Keratinocyte (primary cell): ENCODE results near the gene TMEM259. TPM values are rescaled to one million over a fixed set of nuclear protein-coding genes. Genes with fewer than 3 reads are reported as not detected.

Source experiments
- DNase-seq: peaks from one replicate; pipeline ENCODE4 v3.0.0-alpha.2; 2011; ENCODE audit warnings: low read depth, missing footprints, low spot score
- FAIRE-seq: peaks from 2 replicates; lab custom pipeline; 2011; peaks lifted over from hg19 to GRCh38; lab: Jason Lieb, UNC
- H2AFZ ChIP-seq: 2 replicates; pipeline ENCODE4 v1.6.0; 2012; ENCODE audit warnings: low read length, control low read depth, inconsistent platforms; ENCODE audit not compliant: control insufficient read depth
- H3K27ac ChIP-seq: 2 replicates; pipeline ENCODE4 v1.5.1; 2011; ENCODE audit warnings: low read length; ENCODE audit not compliant: control insufficient read depth, insufficient read depth
- H3K27me3 ChIP-seq: 3 replicates; pipeline ENCODE4 v1.6.0; 2011; ENCODE audit warnings: low read length; ENCODE audit not compliant: control insufficient read depth, insufficient read depth; ENCODE audit errors: extremely low read depth
- H3K36me3 ChIP-seq, 2 experiments: 2 replicates in 1 of 2; 3 replicates in 1 of 2; pipeline ENCODE4 v1.5.1; 2011; ENCODE audit warnings: low read length in 2 of 2, mild to moderate bottlenecking in 1 of 2; ENCODE audit not compliant: control insufficient read depth in 2 of 2, insufficient read depth in 2 of 2; ENCODE audit errors: extremely low read depth in 1 of 2
- H3K4me1 ChIP-seq: 3 replicates; pipeline ENCODE4 v1.5.1; 2011; ENCODE audit warnings: low read length; ENCODE audit not compliant: control insufficient read depth, insufficient read depth; ENCODE audit errors: extremely low read depth
- H3K4me2 ChIP-seq: 3 replicates; pipeline ENCODE4 v1.6.0; 2011; ENCODE audit warnings: low read depth, low read length; ENCODE audit not compliant: control insufficient read depth, insufficient read depth; ENCODE audit errors: extremely low read depth
- H3K4me3 ChIP-seq, 3 experiments: fragments of 200-600 bp in 1 of 3; sonication (generic) in 1 of 3; 2 replicates in 2 of 3; 3 replicates in 1 of 3; pipeline ENCODE4 v1.5.1; 2011 to 2016; ENCODE audit warnings: low read length in 3 of 3, mild to moderate bottlenecking in 3 of 3, control low read depth in 2 of 3, inconsistent platforms in 1 of 3, low read depth in 1 of 3, mixed read lengths in 1 of 3, mixed run types in 1 of 3, moderate library complexity in 1 of 3; ENCODE audit not compliant: control insufficient read depth in 2 of 3, insufficient read depth in 2 of 3; ENCODE audit errors: extremely low read depth in 1 of 3
- H3K79me2 ChIP-seq: 2 replicates; pipeline ENCODE4 v1.6.0; 2012; ENCODE audit warnings: low read length; ENCODE audit not compliant: control insufficient read depth, insufficient read depth
- H3K9ac ChIP-seq: 3 replicates; pipeline ENCODE4 v1.6.0; 2011; ENCODE audit warnings: low read length; ENCODE audit not compliant: control insufficient read depth, insufficient read depth; ENCODE audit errors: extremely low read depth
- H3K9me1 ChIP-seq: 3 replicates; pipeline ENCODE4 v1.6.0; 2011; ENCODE audit warnings: low read length; ENCODE audit not compliant: control insufficient read depth, insufficient read depth; ENCODE audit errors: extremely low read depth
- H3K9me3 ChIP-seq: 2 replicates; pipeline ENCODE4 v1.5.1; 2012; ENCODE audit warnings: low read depth, low read length; ENCODE audit not compliant: control insufficient read depth
- H4K20me1 ChIP-seq: 3 replicates; pipeline ENCODE4 v1.6.0; 2011; ENCODE audit warnings: low read length; ENCODE audit not compliant: control insufficient read depth, insufficient read depth; ENCODE audit errors: extremely low read depth
- CTCF ChIP-seq, 3 experiments: IDR thresholded peaks in 1 of 3; conservative IDR thresholded peaks in 1 of 3; optimal IDR thresholded peaks in 1 of 3; 2 replicates in 2 of 3; 3 replicates in 1 of 3; pipeline versions ENCODE3 to v1.5.1; 2011; ENCODE audit warnings: low read length in 3 of 3, mild to moderate bottlenecking in 3 of 3, moderate library complexity in 2 of 3, control low read depth in 1 of 3, inconsistent platforms in 1 of 3; ENCODE audit not compliant: insufficient read depth in 2 of 3; ENCODE audit errors: extremely low read depth in 1 of 3
- EZH2 ChIP-seq: IDR thresholded peaks from one replicate; pipeline ENCODE4 v1.6.1; 2012; ENCODE audit warnings: inconsistent platforms, mild to moderate bottlenecking, low read length, moderate library complexity
- dilution Hi-C: fragments of 300-500 bp; cut with MboI; formaldehyde crosslinking; loops from one replicate; pipeline ENCODE4 v1.7.0; 2020; ENCODE audit warnings: low sequenced_read_pairs; ENCODE audit not compliant: extremely low pct_ligation_motif_present
- polyA plus RNA-seq, 5 experiments: library from polyadenylated mRNA; depleted of rRNA in 3 of 5; stranded (reverse) in 3 of 5; stranded (forward) in 1 of 5; unstranded in 1 of 5; fragments of >200 nt; gene quantifications; 1 replicate in 1 of 5; 2 replicates in 3 of 5; 3 replicates in 1 of 5; pipeline versions ENCODE4 v1.2.1 to v1.2.3, GENCODE V29; 2011 to 2012; ENCODE audit warnings: missing spikeins in 2 of 5, low read depth in 1 of 5, low replicate concordance in 1 of 5

The TMEM259 gene
- polyA plus RNA-seq, 1 donor (not counting 4 experiments of a cell fraction or from before 2014, with no cell fraction given): 61.5 TPM

GRCh38 chr19:1067341-1067957, 46.5 kb upstream of the TMEM259 start:
- Histone ChIP-seq H3K79me2 (no peaks in the 10 kb centered on the region), H3K4me3 (peak overlapping the region in 2 of 3 experiments; percentile 14 to 38), H2AFZ (no peak overlapping the region), H4K20me1 (no peaks in the 10 kb centered on the region), H3K27ac (no peak overlapping the region), H3K27me3 (peaks cover 20% of the 10 kb centered on the region), H3K36me3 (peaks cover 0 to under 1% of the 10 kb centered on the region in 2 experiments), H3K4me1 (peaks cover 24% of the 10 kb centered on the region), H3K4me2 (peak overlapping the region; percentile 62), H3K9ac (no peak overlapping the region), H3K9me3 (no peaks in the 10 kb centered on the region), H3K9me1 (no peaks in the 10 kb centered on the region)
- dilution Hi-C loops: no loop called here
- FAIRE-seq: no peak
- no peak for DNase-seq
- no peak for TF ChIP-seq CTCF (optimal IDR thresholded peaks at IDR 0.05 in 1 of 3, IDR thresholded peaks at IDR 0.05 in 1 of 3, conservative IDR thresholded peaks at IDR 0.05 in 1 of 3; ENCODE audit: extremely low read depth in 1 of 3, insufficient read depth in 2 of 3, low read length in 3 of 3)
- TF ChIP-seq EZH2: no peak

GRCh38 chr19:1066748-1067340, 45.9 kb upstream of the TMEM259 start, which contains the start of gene ARHGAP45:
Gene ARHGAP45, plus strand, starts transcription at chr19:1067167. Its CDS starts 239 bp downstream, at chr19:1067406.
- Histone ChIP-seq H3K36me3 (peaks cover 0 to 3% of the 10 kb centered on the region in 2 experiments), H2AFZ (no peak within 1 kb of the TSS), H3K27ac (no peak within 1 kb of the TSS), H4K20me1 (no peaks in the 10 kb centered on the region), H3K9me1 (no peaks in the 10 kb centered on the region), H3K4me3 (peak within 1 kb of the TSS in 2 of 3 experiments; percentile 14 to 38), H3K4me2 (peak within 1 kb of the TSS; percentile 62), H3K27me3 (peaks cover 17% of the 10 kb centered on the region), H3K4me1 (peaks cover 24% of the 10 kb centered on the region), H3K9ac (no peak within 1 kb of the TSS), H3K79me2 (no peaks in the 10 kb centered on the region), H3K9me3 (no peaks in the 10 kb centered on the region)
- no peak for TF ChIP-seq EZH2
- no peak for TF ChIP-seq CTCF (optimal IDR thresholded peaks at IDR 0.05 in 1 of 3, IDR thresholded peaks at IDR 0.05 in 1 of 3, conservative IDR thresholded peaks at IDR 0.05 in 1 of 3; ENCODE audit: extremely low read depth in 1 of 3, insufficient read depth in 2 of 3, low read length in 3 of 3)
- dilution Hi-C loops: no loop called here
- DNase-seq (no peak), FAIRE-seq (no peak)
